SU-DHL-6 (cell line): Measurements from ENCODE around the gene TM9SF4.

Experiments used
- CTCF ChIP-seq: fragments of 200-600 bp; sonication (generic); IDR thresholded peaks from one replicate; pipeline ENCODE4 v1.5.1; 2017; ENCODE audit warnings: antibody characterized with exemption, mild to moderate bottlenecking, low read length, moderate library complexity; ENCODE audit not compliant: insufficient read depth, poor library complexity, severe bottlenecking
- EZH2phosphoT487 ChIP-seq: fragments of 200-600 bp; sonication (generic), shearing (Covaris generic); conservative IDR thresholded peaks from 2 replicates; pipeline ENCODE4 v1.6.1; 2018; ENCODE audit warnings: mild to moderate bottlenecking, antibody characterized with exemption, low read length, moderate library complexity, mixed read lengths

- no peak for TF ChIP-seq CTCF
- TF ChIP-seq EZH2phosphoT487 = no peak
Measured at GRCh38 chr20:32167552-32167951, 58.0 kb downstream of the TM9SF4 start.
